GM18951 (cell line): Measurements from ENCODE around the gene SLC16A2.
"Not testable (repeated sequence)": the region's sequence is repeated elsewhere in the genome, so short reads cannot be mapped to it uniquely, and the experiment has no call there.

Experiments
- POLR2A ChIP-seq: IDR thresholded peaks from 4 replicates; pipeline ENCODE4 v1.6.1; 2011; ENCODE audit warnings: mild to moderate bottlenecking; ENCODE audit not compliant: insufficient read length, insufficient read depth; ENCODE audit errors: extremely low read depth
- in situ Hi-C: fragments of 300-500 bp; cut with MboI; formaldehyde crosslinking; loops from one replicate; pipeline ENCODE4 v1.12.0; 2022; ENCODE audit warnings: low sequenced_read_pairs, mixed read lengths, inconsistent platforms; ENCODE audit not compliant: unreplicated experiment

SLC16A2 gene

DNA sequence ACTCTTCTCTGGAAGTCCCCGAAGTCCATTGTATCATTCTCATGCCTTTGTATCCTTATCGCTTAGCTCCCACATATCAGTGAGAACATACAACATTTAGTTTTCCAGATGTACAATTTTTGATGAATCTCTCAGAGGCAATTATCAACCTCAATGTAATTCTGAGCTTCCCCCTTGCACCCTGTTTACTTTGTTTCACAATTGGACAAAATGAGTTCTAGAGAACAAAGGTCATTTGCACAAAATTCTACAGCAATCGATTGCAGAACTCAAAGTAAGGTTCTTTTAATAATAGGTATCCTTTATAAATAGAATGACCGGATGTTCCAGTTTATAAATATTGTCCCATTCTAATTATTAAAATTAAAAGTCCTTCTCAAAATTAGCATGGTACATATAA, 79.3 kb downstream of the SLC16A2 start:
- no peak for TF ChIP-seq POLR2A
- in situ Hi-C loops, result no loop called here

DNA sequence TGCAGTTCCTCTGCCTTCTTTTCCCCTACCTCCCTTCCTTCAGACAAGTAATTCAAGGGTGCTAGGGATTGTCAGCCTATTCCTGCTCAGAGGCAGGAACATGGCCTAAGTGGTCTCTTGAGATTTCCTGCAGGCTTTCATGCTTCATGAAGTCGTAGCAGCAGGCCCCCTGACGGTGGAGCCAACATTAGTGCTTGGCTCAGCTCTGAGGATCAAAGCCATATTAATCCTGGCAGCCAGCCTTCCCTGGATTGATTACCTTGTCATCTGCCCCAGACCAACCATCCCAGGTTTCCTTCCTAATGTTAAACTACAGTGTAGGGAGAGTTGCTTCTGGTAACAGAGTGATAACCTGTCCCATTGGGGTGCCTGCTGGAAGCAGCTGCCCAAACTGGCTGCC, 84.1 kb downstream of the SLC16A2 start:
- in situ Hi-C loops, result no loop called here
- TF ChIP-seq POLR2A, result no peak

DNA sequence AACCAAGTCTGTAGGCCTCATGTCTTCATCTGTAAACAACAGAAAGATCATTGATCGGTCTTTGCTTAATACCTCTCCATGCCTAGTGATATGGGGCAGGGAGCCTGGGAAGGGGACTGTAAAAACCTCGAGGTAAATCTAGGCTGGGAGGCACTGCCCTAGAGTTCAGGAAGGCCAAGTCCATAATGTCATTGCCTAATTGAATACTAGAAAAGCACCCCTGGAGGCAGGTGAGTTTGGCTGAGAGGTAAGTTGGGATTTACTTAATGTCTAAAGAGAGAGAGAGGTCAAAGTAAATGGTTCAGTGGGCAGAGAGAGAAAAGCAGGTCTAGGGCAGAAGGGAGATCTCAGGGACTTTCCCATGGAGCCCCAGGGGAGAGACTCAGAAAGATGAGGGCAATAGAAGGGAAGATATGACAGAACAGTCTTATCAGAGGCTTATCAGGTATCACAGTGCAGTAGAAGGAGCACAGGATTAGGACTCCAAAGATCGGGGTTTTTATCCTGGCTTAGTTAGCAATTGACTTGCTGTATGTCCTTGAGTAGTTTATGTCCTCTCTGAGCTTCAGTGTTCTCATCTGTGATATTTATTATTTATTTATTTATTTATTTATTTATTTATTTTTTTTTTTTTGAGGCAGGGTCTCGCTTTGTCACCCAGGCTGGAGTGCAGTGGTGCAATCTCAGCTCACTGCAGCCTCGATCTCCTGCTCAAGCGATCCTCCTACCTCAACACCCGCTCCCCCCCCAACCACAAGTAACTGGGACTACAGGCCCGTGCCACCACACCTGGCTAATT, 85.2 kb downstream of the SLC16A2 start:
- TF ChIP-seq POLR2A, result no peak
- in situ Hi-C loops, result no loop called here

DNA sequence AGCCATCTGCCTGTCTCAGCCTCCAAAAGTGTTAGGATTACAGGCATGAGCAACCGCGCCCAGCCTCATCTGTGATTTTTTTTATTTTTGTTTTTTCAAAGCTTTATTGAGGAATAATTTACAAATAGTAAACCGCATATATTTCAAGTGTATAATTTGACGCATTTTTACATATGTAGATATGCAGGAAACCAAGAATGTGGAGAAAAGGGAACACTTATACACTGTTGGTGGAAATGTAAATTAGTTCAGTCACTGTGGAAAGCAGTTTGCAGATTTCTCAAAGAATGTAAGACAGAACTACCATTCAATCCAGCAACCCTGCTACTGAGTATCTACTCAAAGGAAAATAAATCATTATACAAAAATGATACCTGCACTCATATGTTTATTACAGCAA, 85.9 kb downstream of the SLC16A2 start:
- in situ Hi-C loops, result no loop called here
- TF ChIP-seq POLR2A, result no peak

DNA sequence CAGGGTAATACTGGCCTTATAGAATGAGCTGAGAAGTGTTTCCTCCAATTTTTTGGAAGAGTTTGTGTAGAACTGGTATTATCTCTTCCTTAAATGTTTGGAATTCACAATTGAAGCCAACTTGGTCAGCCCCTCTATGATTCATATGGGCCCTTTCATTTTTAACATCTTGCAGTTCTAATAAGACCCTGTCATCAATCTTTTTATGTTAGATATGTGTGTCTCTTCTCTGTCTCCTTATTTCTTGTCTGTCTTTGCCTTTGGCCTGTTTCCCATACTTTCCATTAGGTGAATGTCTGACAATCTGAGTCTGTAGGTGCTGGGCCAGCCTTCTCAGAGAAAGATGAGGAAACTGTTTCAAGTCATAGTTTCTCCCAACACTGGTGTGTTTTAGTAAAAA, 88.7 kb downstream of the SLC16A2 start:
- no peak for TF ChIP-seq POLR2A
- in situ Hi-C loops, result no loop called here

DNA sequence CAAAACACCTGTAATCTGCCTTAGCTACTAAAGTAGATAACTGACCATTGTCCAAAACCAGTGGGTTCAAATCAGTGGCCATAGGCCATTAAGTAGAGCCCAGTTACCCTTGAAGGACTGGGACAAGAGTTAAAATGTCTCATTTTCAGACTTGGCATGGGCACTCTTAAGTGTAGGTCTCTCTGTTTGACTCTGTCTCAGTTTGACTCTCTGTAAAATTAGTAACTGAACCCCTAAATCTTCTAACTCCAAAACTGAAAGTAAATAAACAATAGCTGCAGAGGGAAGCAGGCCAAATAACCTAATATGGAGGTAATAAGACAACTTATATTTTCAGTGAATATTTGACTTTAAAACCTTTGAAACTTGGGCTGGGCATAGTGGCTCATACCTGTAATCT, 89.1 kb downstream of the SLC16A2 start:
- TF ChIP-seq POLR2A, result no peak
- in situ Hi-C loops, result no loop called here

DNA sequence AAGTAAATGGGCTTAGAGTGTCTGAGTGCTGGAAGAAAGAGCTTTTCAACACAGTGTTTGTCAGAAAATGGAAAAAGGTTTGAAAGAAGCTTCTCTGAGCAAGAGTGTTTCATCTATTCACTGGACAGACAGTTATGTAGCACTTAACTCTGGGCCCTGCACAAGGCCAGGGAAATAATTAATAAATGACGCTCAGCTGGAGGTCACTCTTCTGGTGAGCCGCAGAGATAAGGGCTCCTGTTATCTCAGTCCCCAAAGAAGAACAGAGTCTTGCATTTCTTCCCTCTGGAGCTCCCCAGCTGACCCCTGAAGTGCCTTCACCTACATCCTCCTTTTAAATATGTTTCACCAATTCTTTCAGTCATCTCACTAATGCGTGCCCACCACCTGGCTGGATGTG, 90.4 kb downstream of the SLC16A2 start:
- in situ Hi-C loops, result no loop called here
- no peak for TF ChIP-seq POLR2A

DNA sequence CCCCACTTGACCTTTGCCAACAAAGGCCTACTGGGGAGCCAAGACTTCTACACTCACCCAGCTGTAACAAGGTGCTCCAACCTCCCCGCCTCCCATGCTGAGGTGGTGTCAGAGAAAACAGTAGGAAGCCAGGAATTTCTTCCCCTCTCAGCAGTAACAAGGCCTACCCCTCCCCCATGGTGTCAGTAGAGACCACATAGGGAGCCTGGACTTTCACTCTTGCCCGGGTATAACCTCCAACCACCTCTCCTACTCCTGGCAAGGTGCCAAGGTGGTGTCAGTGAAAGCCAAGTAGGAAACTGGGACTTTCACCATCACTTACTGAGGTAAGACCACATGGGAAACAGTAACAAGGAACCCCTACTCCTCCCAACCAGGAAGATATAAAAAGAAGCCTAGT, 93.1 kb downstream of the SLC16A2 start:
- in situ Hi-C loops, result no loop called here
- TF ChIP-seq POLR2A, result no peak

DNA sequence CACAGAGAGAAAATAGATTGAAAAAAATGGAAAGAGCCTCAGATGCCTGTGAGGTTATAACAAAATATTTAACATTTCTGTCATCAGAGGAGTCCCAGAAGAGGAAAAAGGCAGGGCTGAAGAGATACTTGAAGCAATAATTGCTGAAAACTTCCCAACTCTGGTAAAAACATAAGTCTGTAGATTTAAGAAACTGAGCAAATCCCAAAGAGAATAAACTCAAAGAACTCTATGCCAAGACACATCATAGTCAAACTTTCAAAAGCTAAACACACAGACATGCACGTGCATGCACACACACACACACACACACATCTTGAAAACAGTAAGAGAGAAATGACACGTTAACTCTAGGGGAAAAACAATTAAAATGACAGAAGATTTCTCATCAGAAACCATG, 94.1 kb downstream of the SLC16A2 start:
- in situ Hi-C loops, result no loop called here
- TF ChIP-seq POLR2A, result no peak

DNA sequence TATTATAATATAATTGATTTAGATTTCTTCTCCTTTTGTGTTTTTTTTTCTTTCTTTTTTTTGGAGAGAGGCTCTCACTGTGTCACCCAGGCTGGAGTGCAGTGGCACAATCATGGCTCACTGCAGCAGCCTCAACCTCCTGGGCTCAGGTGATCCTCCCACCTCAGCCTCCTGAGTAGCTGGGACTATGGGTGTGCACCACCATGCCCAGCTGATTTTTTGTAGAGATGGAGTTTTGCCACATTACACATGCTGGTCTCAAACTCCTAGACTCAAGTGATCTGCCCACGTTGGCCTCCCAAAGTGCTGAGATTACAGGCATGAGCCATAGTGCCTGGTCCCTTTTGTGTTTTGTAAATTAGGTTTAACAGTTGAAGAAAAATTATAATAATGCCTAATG, 94.7 kb downstream of the SLC16A2 start:
- in situ Hi-C loops, result not testable (repeated sequence)

DNA sequence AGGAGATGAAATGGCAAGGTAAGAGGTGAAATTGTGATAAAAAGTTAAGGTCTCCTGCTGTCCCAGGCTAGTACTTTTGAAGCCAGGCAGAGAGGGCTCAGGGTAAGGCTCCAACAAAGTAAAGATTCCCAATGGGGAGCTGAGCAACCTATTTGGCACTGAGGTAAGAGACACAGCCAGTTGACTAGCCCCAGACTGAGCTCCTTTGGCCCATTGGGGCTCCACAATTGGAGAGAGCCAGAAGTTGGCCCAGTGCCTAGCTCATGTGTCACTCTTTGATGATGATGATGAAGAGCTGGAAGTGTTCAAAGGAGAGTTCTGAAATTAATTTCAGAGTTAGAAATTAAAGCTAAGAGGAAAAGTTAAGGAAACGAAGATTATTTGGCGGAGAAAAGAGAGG, 98.6 kb downstream of the SLC16A2 start:
- TF ChIP-seq POLR2A, result no peak
- in situ Hi-C loops, result no loop called here

DNA sequence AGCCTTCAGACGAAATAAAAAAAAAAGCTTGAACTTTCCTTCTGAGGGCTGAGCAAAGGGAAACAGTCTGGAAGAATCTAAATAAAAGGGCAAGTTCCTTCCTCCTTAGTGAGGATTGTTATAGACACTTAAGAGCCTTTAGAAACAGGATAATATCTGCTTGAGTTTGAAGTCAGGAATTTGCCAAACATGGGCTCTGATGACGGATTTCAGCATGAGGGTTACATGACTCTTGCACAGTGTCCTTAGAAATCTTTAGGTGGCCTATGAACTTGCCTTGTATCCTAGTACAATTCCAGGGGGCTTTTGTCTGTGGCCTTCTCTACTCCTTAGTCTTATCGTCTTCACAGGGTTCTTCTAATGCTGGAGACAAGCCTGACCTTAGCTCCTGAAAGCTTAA, 99.0 kb downstream of the SLC16A2 start:
- no peak for TF ChIP-seq POLR2A

DNA sequence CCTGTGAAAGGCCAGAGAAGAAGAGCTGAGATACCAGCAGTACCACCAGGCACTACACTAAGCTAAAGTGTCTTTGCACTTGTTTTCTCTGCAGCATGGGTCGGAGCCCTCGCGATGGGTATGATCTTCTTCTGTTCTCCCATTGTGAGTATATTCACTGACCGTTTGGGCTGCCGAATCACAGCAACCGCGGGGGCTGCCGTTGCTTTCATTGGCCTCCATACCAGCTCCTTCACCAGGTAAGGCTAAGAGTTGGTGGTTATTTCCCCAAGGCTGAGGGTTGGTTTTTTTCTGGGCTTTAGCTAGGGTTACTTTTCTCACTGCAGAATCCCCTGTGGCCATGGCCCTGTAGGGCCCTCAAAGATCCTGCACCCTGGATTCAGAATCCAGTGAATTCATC, 99.6 kb downstream of the SLC16A2 start:
- in situ Hi-C loops, result no loop called here
- no peak for TF ChIP-seq POLR2A

More for the DNA sequence above, 99.0 kb downstream of the SLC16A2 start:
- in situ Hi-C loops, result no loop called here

DNA sequence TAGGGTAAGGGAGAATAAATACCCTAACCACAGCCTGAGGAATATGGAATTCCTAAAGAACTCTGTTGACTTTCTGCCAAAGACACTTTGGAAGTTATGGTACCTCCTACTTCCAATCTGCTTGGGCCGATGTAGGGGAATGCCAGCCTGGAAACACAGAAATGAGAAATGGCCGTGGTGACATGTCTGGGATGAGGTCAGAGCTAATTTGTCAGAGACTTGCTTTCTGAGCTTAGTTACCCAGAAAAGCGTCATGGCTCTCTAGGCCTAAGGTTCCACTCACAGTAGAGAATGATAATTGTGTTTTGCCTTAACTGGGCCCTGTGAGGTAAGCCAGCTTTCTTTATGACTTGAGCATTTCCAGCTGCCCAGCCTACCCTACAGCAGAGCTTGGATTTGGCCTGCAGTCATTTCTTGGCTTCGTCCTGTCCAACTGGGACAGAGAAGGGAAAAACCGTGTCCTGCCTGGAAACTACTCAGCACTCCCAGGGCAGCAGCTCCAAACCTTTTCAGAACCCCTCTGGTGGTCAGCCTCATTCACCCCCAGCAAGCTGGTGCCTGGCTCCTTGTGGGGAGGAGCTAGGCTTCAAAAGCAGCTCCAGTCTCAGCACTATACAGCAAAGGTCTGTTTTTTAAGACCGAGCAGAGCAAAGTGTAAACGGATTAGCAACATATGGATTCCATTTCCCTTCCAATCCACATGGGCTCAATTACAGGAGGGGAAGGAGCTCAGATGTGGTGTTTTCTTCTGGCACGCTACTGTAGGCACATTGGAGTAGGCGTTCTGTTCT, 100.9 kb downstream of the SLC16A2 start:
- TF ChIP-seq POLR2A, result no peak
- in situ Hi-C loops, result no loop called here

DNA sequence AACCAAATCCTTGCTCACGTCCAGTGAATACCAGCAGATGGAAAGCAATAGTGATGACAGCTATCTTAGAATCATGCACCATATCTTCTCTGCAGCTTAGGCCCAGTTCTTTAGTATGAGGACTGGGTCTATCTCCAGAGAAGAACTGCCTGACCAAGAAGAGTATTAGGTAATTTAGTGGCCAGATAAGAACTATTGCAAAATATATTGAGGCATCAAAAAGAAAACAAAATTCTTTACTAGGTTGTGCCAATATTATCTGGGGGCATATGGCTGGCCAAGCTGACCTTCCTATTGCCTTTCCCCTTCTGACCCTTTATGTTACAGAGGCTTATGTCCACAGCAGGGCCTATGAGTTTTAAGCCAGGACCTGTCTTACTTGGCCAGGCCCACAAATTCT, 101.9 kb downstream of the SLC16A2 start:
- in situ Hi-C loops, result no loop called here
- no peak for TF ChIP-seq POLR2A
